Stimulated activated CD4-positive, alpha-beta T cell treated with anti-CD3 and anti-CD28 coated beads, Interleukin-2, amount 100 ng/mL, for 4 hours (primary cell): ENCODE results near the gene TEX19.

ENCODE experiments used
- DNase-seq: peaks from one replicate; pipeline ENCODE4 v3.0.0-alpha.2; 2020; ENCODE audit warnings: low read depth

TEX19 gene

GRCh38 chr17:82321947-82322466 is 37.0 kb upstream of the TEX19 start:
- no peak for DNase-seq

GRCh38 chr17:82322526-82323453 is 36.3 kb upstream of the TEX19 start:
- DNase-seq, result no peak

GRCh38 chr17:82323514-82324234 is 35.4 kb upstream of the TEX19 start:
- DNase-seq, result no peak

GRCh38 chr17:82324566-82325285 is 34.3 kb upstream of the TEX19 start:
- peak; percentile 58 for DNase-seq

- no peak for DNase-seq
Observed at GRCh38 chr17:82325286-82326180, 33.5 kb upstream of the TEX19 start.

GRCh38 chr17:82327289-82327688 is 31.8 kb upstream of the TEX19 start:
- no peak for DNase-seq

GRCh38 chr17:82327757-82328140 is 31.3 kb upstream of the TEX19 start:
- no peak for DNase-seq

- no peak for DNase-seq
Observed at GRCh38 chr17:82328141-82328993, 30.7 kb upstream of the TEX19 start.

- DNase-seq, result no peak
Observed at GRCh38 chr17:82328994-82329507, 30.0 kb upstream of the TEX19 start.

- DNase-seq, result no peak
Observed at GRCh38 chr17:82329683-82330321, 29.2 kb upstream of the TEX19 start.

- DNase-seq, result no peak
Observed at GRCh38 chr17:82330322-82331239, 28.5 kb upstream of the TEX19 start.

GRCh38 chr17:82331345-82331939 is 27.6 kb upstream of the TEX19 start:
- no peak for DNase-seq

- no peak for DNase-seq
Observed at GRCh38 chr17:82332669-82333278, 26.3 kb upstream of the TEX19 start.

GRCh38 chr17:82333279-82334171 is 25.5 kb upstream of the TEX19 start, which contains the start of gene SECTM1:
TSS of gene SECTM1 (minus strand) at chr17:82333766. CDS start at chr17:82327240, 6,526 bp downstream.
- no peak for DNase-seq

- no peak for DNase-seq
Observed at GRCh38 chr17:82334204-82334621, 24.8 kb upstream of the TEX19 start.

- no peak for DNase-seq
Observed at GRCh38 chr17:82334622-82335394, 24.2 kb upstream of the TEX19 start.
